HG02840 (cell line): ENCODE measurements around the gene CCDC8.
"Not testable (repeated sequence)": the region's sequence is repeated elsewhere in the genome, so short reads cannot be mapped to it uniquely, and the experiment has no call there.

ENCODE experiments used
- ATAC-seq: cut with Tn5 transposase; IDR thresholded peaks from one replicate; pipeline ENCODE4 v1.9.1; 2021; ENCODE audit warnings: mild to moderate bottlenecking, moderate library complexity, moderate number of reproducible peaks; ENCODE audit not compliant: unreplicated experiment, low FRiP score

The CCDC8 gene

GRCh38 chr19:46429999-46430398 is 16.6 kb upstream of the CCDC8 start:
- no peak for ATAC-seq

- ATAC-seq = no peak
Measured at GRCh38 chr19:46428239-46429135, 15.1 kb upstream of the CCDC8 start, which contains the start of gene PNMA8C. Gene PNMA8C (minus strand): TSS chr19:46428936. CDS start chr19:46428359, 577 bp downstream.

GRCh38 chr19:46427518-46428045 is 14.2 kb upstream of the CCDC8 start:
- no peak for ATAC-seq

- no peak for ATAC-seq
Measured at GRCh38 chr19:46426506-46427162, 13.3 kb upstream of the CCDC8 start.

- ATAC-seq = no peak
Measured at GRCh38 chr19:46426035-46426505, 12.7 kb upstream of the CCDC8 start.

GRCh38 chr19:46423188-46423587 is 9.8 kb upstream of the CCDC8 start:
- no peak for ATAC-seq

GRCh38 chr19:46422344-46422743 is 9.0 kb upstream of the CCDC8 start:
- no peak for ATAC-seq

GRCh38 chr19:46420056-46420455 is 6.7 kb upstream of the CCDC8 start:
- ATAC-seq = no peak

GRCh38 chr19:46415804-46416709 is 2.7 kb upstream of the CCDC8 start:
- ATAC-seq = not testable (repeated sequence)

- not testable (repeated sequence) for ATAC-seq
Measured at GRCh38 chr19:46414899-46415298, 1.5 kb upstream of the CCDC8 start.

- no peak for ATAC-seq
Measured at GRCh38 chr19:46412650-46413261, 608 bp downstream of the CCDC8 start.

GRCh38 chr19:46411925-46412649 is 1.3 kb downstream of the CCDC8 start:
- no peak for ATAC-seq

- no peak for ATAC-seq
Measured at GRCh38 chr19:46411088-46411924, 2.1 kb downstream of the CCDC8 start.

- ATAC-seq = no peak
Measured at GRCh38 chr19:46410205-46411087, 2.9 kb downstream of the CCDC8 start.

- no peak for ATAC-seq
Measured at GRCh38 chr19:46409191-46409590, 4.2 kb downstream of the CCDC8 start.

- no peak for ATAC-seq
Measured at GRCh38 chr19:46408664-46409039, 4.7 kb downstream of the CCDC8 start.
